ENCODE measurements around the gene YWHAE.
"Not testable (repeated sequence)": the region's sequence is repeated elsewhere in the genome, so short reads cannot be mapped to it uniquely, and the experiment has no call there.

The YWHAE gene

GRCh38 chr17:1329745-1330343, 70.2 kb downstream of the YWHAE start:
- no peak for DNase-seq (ENCODE audit: low read depth in 2 of 2)

- no peak for DNase-seq (ENCODE audit: low read depth in 2 of 2)
Observed at GRCh38 chr17:1328437-1328836, 71.6 kb downstream of the YWHAE start.

GRCh38 chr17:1325766-1326165, 74.3 kb downstream of the YWHAE start:
- no peak for DNase-seq (ENCODE audit: low read depth in 2 of 2)

DNA sequence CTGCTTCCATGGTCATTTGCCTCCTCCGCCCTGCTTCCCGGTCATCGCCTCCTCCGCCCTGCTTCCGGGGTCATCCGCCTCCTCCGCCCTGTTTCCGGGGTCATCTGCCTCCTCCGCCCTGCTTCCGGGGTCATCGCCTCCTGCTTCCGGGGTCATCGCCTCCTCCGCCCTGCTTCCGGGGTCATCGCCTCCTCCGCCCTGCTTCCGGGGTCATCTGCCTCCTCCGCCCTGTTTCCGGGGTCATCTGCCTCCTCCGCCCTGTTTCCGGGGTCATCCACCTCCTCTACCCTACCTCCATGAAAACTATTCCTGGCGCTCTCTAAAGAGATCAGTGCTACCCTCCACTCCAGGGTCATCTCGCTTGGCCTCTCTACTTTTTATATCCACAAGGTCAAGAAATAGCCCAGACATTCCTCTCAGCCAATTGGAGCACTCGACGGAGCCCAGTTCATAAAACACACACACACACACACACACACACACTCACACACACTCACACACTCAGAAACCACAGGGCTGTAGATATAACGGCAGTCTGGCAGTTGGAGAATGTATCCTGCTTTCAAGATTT, 75.7 kb downstream of the YWHAE start:
- no peak for DNase-seq (ENCODE audit: low read depth in 2 of 2)

- DNase-seq (ENCODE audit: low read depth in 2 of 2) = no peak
Observed at GRCh38 chr17:1323336-1323735, 76.7 kb downstream of the YWHAE start.

DNA sequence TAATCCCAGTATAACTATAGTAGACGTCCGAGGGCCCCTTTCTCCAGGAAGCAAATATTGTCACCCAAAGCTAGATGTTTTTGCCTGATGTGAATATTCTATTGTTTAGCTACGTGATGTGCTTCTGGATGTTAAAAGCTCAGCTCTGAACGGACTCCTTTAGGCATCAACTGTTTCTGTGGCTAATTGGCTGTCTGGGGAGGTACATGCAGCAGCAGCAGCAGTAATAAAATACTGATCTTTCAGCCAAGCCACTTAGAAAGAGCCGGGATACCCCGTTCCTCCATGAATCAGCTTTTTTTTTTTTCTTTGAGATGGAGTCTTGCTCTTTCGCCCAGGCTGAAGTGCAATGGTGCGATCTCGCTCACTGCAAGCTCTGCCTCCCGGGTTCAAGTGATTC, 77.5 kb downstream of the YWHAE start:
- DNase-seq (ENCODE audit: low read depth in 2 of 2) = no peak

DNA sequence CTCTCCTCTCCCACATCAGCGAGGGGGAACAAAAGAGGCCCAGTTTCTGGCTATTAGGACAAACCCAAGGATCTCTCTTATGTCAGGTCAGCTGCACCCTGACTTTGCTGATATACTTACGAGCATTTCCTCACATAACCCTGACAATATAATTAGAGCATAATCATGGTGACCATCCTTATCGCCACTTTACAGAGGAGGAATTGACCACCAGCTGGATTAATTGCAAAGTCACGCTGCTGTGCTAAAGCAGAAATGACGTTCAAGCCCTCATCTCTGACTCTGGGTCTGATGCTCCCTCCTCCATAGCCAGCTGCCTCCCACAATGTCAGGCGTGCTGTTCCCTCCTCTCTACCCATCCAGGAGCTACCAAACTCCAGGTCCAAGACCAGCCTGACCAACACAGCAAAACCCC, 78.0 kb downstream of the YWHAE start:
- no peak for DNase-seq (ENCODE audit: low read depth in 2 of 2)

DNA sequence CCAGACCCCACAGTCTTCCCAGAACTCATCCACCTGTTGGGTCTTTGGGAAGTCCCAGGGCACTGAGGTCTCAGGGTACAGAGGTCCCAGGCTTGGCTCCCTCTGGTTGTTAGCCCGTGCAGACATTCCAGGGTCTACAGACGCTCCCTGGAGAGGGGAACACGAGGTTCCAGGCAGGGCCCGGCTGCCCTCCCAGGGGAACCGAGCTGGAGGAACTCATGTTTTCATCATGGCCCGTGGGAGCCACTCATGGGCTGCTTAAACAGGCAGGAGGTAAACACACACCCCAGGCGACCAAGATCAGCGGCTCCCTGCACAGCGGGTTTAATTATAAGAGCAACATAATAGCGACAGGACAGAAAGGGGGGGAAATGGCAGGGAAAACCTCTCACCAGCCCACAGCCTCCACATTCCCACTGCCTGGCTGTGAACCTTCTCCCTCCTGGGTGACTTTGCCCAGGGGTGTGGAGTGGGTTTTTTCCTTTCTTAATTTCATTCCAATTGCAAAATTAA, 84.1 kb downstream of the YWHAE start:
- no peak for DNase-seq (ENCODE audit: low read depth in 2 of 2)

DNA sequence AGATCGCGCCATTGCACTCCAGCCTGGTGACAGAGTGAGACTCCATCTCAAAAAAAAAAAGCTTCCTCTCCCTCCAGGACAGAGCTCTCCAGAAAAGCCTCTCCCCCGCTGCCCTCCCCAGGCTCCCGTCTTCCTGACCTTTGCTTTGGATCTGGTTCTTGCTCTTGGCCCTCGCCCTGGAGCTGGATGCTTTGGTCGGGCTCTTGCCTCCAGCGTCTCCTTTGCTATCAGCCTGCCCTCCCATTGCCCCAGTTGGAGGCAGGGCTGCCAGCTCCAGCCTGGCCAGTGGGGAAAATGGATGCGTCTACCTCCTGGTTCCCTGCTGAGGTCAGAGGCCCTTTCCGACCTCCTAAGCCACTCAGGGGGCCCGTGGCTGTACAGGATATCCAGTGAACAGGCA, 84.6 kb downstream of the YWHAE start:
- no peak for DNase-seq (ENCODE audit: low read depth in 2 of 2)

- DNase-seq (ENCODE audit: low read depth in 2 of 2) = no peak
Observed at GRCh38 chr17:1313270-1314005, 86.6 kb downstream of the YWHAE start.

GRCh38 chr17:1312261-1312870, 87.7 kb downstream of the YWHAE start:
- DNase-seq (ENCODE audit: low read depth in 2 of 2) = no peak

GRCh38 chr17:1307829-1308228, 92.2 kb downstream of the YWHAE start:
- not testable (repeated sequence) for DNase-seq (ENCODE audit: low read depth in 2 of 2)

DNA sequence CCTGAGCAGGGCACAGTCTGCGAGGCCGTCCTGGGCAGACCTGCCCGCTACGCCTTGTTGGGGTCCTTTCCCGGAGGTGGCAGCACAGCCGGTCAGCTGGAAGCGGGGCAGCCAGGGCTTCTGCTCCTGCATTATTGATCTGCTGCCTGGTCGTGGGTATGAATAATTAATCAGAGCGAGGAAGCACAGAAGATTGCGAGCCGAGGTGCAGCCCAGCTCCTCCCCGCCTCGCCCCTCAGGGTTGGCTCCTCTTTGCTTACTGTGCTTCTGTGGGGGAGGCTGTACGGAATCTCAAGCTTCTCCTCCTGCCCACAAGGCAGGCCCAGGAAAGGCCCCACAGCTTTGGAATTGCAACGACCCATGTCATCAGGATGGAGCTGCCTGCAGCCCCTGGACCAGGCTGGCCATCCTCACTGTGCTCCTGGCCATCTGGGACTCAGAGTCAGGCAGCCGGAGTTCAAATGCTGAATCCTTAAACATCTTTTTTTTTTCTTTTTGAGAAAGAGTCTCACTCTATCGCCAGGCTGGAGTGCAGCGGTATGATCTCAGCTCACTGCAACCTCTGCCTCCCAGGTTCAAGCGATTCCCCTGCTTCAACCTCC, 95.0 kb downstream of the YWHAE start:
- DNase-seq (ENCODE audit: low read depth in 2 of 2) = no peak

GRCh38 chr17:1304522-1304921, 95.5 kb downstream of the YWHAE start:
- no peak for DNase-seq (ENCODE audit: low read depth in 2 of 2)

GRCh38 chr17:1302761-1303160, 97.3 kb downstream of the YWHAE start:
- no peak for DNase-seq (ENCODE audit: low read depth in 2 of 2)

DNA sequence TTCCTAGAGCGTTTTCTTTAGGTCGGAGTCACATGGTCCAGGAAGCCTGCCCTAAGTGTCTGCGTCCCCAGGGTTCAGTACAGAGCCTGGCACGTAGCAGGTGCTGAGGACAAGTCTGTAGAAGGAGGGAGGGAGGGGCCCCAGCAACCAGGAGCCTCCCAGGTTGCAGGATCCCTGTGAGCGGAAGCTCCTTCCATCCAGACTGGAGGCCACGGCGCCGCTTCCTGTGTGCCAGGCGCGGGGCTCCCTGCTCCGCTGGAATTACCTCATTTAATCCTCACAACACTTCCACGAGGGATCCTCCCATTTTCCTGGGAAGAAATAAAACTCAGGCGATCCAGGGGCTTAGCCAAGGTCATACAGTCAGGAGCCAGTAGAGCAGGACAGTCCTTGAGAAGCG, 98.5 kb downstream of the YWHAE start:
- no peak for DNase-seq (ENCODE audit: low read depth in 2 of 2)

GRCh38 chr17:1300371-1300905, 99.6 kb downstream of the YWHAE start:
- DNase-seq (ENCODE audit: low read depth in 2 of 2) = no peak

DNA sequence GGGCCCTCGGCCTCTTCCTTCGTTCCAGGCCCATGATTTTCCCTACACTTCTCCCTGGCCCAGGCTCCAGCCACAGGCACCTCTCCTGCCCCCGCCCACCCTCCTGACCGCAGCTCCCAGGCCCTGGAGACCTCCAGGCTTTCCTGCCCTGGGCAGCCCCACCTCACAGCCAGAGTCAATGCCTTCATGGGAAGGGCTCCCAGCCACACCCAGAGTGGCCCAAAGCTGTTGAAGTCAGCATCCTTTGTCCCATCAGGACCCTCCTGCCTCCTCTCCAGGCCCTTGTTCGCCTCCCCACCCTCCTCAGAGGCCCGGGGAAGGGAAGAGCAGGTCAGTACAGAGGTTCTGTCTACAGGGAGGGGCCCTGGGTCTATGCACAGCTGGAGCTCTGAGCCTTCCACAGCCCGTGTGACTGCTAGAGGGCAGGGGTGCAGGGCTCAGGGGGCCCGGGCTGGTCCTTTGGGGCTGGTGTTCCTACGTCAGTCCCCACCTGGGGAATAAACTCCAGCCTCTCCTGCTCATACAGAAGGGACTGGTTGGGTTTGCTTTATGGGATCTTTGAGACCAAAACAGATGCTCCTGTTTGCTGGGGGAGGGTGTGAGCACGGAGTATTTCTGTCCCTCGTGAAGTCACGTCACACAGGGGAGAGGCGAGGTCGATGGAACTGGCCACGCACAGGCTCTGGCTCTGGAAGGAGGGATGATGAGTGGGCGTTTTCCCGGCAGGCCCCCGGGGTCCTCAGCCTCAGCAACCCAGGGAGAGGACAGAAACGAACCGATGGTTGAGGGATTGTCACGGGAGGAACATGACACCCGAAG, 100.3 kb downstream of the YWHAE start:
- DNase-seq (ENCODE audit: low read depth in 2 of 2) = no peak

DNA sequence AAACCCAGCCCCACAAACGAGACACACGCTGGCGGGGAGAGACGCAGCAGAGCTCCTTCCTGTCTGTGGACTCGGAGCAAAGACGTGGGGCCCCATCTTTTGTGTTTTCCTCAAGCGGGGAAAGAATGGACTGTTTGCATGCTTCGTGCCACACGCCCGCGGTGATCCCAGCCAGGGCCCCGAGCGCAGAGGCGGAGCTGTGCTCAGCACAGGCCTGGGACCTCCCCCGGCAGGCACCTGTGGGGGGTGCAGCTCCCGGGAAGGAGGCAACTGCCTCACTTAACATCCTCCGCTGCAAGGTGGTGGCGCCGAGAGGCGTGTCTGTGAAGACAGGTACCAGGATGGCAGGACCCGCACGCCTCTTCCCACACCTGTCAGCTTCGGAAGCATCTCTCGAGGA, 101.4 kb downstream of the YWHAE start:
- DNase-seq (ENCODE audit: low read depth in 2 of 2) = peak; percentile 34 to 47
